Femur (tissue), 1 donor: Measurements from ENCODE around the gene OR10A6.

Experiments used
- DNase-seq: peaks from one replicate; pipeline ENCODE4 v3.0.0-alpha.2; 2017

The OR10A6 gene, protein sequence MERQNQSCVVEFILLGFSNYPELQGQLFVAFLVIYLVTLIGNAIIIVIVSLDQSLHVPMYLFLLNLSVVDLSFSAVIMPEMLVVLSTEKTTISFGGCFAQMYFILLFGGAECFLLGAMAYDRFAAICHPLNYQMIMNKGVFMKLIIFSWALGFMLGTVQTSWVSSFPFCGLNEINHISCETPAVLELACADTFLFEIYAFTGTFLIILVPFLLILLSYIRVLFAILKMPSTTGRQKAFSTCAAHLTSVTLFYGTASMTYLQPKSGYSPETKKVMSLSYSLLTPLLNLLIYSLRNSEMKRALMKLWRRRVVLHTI

DNA sequence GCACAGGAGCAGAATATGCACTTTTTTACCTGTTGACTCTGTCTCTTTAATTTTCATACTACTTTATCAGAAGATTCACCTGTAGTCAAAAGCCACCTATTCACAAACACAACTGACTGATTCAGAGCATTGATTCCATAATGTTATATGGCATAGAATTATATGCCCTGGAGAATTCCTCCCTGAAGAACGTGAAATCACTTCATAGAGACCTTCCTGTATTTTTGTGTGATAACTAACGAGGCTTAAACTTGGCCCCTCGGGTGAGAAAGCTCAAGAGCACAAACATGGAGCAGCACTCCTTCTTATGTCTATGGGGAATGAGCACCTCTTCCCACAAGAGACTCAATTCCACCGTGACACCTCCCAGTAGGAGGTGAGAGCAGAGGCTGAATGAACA lies at the start of gene OR10A6:
Gene OR10A6 (minus strand): TSS at position 101 of the 400 bp plus-strand sequence. CDS start 2,606 bp downstream, outside the sequence.
- no peak for DNase-seq

DNA sequence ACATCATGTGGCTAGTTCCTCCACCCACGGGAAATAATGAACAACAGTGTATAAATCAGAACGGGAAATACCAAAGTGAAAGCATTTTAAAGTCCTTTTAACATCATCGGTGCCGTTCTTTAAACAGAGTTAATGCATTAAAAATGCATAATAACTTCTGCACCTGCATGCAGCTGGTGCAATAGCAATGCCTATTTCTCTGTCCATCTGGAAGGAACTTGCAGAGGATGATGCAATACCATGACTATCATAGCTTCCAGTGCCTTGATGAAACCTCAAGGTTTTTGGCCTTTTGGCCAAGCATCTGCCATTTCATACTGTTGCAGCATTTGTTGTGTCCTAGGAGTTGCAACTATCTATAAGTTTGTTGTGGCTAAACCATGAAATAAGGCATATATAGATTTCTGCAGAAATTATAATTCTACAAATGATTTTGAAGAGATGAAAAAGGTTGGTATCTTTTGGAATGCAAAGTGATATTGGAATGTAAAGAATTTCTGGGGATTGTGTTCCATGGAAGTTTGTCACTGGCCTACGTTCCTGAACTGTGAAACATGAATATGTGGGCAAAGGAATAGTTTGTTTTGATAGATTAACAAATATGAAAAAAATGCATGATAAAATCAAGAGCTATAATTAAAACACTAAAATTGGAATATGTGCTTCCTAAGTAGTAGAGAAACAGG lies 46.3 kb upstream of the OR10A6 start:
- DNase-seq, result no peak

DNA sequence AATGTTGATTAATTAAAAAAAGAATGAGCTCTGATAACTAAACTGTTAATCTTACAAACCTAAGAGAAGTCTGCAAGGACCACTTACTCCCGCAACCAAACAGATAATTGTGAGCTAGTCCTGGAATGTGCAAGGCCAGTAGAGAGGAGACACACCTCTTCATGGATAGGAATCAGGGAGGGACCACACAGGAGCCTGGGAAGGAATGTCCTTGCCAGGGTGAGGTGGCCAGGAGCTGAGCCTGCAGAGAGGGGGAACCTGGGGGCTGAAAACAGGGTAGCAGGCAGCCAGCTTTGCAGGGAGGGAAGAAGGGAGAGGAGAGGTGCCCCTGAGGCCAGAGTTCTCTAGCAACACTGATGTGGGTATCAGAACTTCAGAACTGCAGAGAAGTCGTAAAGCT lies 43.6 kb upstream of the OR10A6 start:
- DNase-seq, result no peak

DNA sequence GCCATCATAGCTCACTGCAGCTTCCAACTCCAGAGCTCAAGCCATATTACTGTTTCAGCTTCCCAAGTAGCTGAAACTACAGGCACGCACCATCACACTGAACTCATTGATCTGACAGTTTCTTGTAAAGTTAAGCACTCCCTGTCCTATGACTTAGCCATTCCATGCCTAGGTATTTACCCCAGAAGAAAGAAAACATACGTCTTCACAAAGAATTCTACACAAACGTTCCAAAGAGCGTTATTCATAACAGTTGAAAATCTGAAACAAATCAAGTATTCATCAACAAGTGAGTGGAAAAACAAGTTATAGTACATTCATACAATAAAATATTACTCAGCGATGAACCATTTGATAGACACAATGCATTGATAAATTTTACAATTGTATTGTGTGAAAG lies 41.9 kb upstream of the OR10A6 start:
- no peak for DNase-seq

DNA sequence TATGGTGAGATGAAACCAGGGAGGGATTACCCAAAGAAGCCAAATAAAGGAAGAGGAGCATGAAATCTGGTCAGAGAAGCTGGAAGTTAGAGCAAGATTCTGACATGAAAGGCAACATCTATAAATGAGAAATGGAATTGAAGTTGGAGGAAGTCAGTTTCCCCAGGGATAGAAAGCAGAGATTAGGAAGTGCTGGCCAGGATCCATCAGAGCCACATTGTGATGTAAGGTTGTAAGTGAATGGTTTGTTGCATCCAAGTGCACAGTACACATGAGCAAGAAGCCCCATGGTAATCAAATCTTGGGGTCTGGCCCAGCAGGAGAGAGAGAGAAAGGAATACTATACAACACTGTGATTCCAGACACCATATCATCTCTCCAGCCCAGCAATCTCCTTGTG lies 40.8 kb upstream of the OR10A6 start:
- no peak for DNase-seq

DNA sequence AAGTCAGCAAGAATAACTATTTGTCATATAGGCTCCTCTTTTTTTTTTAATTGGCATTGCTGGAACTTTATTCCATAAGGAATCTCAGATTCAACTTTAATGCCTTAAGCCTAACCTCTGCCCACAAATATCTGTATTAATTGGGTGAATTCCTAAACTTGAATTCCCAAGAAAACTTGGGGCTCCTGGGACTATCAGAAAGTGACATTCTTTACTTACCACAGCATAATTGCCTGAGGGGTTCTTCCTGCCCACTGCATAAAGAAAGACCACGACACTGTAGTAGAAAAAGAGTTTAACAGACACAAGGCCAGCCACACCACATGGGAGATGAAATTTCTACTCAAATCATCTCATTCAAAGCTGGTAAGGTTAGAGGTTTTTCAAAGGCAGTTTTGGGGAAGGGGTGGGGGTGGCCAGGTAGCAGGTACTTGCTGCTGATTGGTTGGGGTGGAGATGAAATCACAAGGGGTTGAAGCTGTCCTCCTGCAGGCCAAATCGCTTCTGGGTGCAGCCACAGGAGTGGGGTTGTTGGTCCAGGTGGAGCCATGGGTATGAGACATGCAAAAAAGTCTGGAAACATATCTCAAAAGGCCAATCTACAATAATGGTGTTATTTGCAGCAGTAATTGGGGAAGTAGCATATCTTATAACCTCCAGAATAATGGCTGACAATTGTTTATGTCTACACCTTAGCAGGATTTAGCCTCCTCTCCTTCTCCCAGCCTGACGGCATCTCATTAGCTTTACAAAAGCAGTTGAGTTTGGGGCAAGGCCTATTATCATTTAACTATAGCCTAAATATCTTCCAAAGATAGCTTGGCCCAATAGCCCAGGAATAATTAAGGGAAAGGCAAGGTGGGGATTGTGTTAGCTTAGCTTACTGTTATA lies 38.9 kb upstream of the OR10A6 start:
- no peak for DNase-seq

DNA sequence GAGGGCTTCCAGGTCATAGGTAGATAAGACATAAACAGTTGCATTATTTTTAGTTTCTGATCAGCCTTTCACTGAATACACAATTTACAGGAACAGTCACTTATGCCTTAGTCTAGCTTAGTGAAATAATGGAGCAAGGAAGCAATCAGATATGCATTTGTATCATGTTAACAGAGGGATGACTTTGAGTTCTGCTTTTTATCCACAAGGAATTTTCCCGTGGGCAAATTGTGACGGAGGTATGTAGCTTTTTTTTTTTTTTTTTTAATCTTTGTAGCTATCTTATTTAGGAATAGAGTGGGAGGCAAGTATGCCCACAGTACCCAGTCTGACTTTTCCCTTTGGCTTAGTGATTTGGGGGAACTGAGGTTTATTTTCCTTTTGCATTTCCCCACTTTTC lies 37.6 kb upstream of the OR10A6 start:
- DNase-seq, result no peak

DNA sequence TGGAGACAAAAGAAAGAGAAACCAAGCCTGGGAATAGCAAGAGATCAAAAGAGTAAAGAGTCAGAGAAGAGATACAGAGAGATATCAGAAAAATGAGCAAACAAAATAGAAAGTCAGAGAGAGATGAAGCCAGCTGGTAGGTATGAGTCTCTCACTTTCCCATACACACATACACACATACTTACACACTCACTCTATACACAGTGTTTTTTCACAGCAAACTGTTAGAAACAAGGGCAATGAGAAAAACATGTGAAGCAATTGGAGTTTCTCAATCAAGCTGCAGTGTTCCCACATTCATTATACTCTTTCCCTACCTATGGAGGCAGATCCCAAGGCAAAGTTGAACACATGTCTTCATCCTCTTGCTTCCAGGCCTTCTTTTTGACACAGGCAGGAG lies 36.8 kb upstream of the OR10A6 start:
- DNase-seq, result no peak

DNA sequence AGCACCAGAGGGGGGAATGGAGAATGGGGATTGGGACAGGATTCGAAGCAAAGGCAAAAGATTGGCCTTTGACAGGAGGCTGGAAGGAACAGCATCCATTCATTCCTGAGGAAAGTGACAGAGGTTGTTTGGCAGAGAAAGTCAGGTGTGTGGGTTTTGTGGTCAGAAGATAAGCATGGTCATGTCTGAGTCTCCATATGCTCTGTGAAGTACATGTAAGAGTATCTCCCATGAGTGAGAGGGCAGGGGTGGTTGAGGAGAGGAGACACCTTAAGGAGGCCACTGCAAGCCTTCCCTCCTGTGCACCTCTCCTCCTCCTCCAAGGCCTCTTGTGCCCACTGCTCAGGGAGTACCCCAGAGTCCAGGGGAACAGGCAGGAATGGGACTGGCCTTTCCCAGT lies 36.0 kb upstream of the OR10A6 start:
- DNase-seq, result no peak

DNA sequence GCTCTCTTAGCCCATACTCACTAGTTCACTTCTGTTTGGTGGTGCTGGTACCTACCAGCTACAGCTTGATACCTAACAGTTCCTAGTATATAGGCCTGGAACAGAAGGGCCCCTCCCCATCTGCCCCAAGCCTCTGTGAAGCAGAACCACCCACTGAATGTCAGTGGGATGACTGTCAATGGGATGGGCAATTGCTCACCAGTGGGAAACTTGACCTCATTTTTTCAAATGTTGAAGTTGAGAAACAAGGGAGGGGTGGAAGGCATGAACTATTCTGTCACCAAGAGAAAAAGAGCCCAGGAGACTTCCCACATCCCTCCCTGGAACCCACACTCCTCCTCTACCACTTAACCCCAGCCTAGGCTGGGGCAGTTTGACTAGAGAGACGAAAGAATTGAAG lies 34.3 kb upstream of the OR10A6 start, which contains the start of gene NLRP10:
Gene NLRP10 (minus strand): TSS at position 62 of the 400 bp plus-strand sequence. CDS start 1,952 bp downstream, outside the sequence.
- DNase-seq, result no peak

DNA sequence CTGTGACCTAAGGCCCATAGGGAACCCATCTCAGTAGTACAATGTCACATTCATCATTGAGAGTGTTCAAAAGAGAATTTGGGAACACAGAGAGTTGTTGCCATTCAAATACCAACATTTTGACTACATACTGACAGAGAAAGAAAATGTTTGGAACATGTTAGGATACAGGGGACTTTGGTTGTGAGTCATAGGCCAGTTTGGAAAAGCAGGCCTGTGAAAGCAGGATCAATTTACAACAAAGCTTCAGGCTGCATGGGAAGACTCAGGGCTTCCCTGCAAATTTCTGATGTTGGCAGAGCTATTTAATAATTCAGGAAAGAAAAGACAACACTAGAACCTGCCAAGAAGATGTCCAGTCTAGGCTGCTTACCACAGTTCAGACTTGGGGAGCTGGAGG lies 33.8 kb upstream of the OR10A6 start:
- no peak for DNase-seq

DNA sequence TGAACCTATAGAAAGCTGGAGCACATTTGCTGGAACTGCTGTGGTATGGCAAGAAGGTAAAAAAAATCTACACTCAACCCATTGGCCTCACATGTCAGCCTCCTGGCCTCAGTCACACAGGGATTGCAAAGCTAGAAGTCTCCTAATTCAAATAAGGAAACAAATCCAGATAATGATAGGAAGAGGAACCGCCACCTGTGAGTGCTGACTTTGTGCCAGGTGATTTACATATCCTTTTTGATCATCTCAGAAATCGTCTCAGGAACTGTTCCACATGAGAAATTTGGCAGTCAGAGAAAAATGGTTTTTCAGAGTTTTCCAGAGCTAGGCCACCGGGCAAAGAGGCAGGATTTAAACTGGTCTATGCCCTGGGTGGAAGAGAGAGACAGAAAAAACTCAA lies 33.2 kb upstream of the OR10A6 start:
- DNase-seq, result no peak

DNA sequence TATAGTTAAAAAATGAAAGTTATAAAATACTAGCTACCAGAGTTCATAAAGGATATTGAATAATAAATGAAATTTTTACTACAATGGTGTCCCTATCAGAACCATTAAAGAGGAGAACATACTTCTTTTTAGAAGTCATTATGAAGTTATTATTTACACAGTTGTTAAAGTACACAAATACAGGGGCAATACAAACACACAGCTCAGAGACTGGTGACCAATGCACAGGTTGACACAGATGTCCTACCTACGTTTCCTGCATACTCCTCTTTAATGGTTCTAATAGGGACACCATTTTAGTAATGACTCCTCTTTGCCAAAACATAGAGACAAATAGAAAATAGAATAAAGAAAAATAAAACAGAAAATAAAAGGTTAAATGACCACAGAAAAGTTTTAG lies 24.1 kb upstream of the OR10A6 start:
- DNase-seq, result no peak

DNA sequence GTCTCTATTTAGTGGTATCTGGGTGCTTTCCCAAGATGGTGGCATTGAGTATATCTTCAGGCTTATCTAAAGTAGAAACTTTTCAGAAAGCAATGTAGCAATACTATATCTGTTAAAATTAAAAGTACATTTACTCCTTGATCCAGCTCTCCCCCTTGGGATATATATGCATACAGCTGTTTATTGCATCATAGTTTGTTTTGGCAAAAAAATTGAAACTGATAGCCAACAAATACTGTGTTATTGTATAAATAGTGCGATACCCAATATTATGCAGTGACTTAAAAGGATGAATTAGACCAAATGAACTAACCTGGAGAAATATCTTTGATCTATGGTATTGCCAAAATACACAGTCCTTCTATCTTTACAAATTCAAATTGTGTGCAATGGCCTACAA lies 18.9 kb upstream of the OR10A6 start:
- no peak for DNase-seq

DNA sequence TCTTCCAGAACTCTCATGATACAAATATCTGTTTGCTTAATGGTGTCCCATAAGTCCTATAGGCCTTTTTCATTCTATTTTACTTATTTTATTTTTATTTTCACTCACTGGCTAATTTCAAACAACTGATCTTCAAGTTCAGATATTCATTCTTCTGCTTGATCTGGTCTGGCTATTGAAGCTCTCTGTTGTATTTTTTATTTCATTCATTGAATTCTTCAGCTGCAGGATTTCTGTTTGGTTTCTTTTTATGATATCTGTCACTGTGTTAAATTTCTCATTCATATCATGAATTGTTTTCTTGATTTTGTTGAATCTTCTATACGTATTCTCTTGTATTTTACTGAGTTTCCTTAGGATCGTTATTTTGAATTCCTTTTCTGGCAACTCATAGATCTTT lies 13.1 kb upstream of the OR10A6 start:
- DNase-seq, result no peak

DNA sequence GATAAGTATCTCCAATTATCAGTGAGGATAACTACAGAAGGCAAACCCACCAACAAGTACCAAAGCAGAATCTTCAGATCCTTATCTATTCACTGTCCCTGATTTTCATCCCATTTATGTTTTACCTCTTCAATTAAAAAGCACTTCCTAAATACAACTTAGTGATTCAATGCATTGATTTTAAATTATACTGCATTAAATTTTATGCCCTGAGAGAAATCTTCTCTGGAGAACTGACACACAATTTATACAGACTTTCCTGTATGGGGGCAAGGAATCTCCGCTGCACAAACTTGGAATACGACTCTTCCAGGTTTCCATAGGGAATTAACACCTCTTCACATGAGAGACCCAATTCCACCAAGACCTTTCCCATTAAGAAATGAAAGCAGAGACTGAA lies 10.5 kb upstream of the OR10A6 start, which contains the start of gene OR10A3:
Gene OR10A3 (minus strand): TSS at position 101 of the 400 bp plus-strand sequence. CDS start 2,188 bp downstream, outside the sequence.
- DNase-seq, result no peak

DNA sequence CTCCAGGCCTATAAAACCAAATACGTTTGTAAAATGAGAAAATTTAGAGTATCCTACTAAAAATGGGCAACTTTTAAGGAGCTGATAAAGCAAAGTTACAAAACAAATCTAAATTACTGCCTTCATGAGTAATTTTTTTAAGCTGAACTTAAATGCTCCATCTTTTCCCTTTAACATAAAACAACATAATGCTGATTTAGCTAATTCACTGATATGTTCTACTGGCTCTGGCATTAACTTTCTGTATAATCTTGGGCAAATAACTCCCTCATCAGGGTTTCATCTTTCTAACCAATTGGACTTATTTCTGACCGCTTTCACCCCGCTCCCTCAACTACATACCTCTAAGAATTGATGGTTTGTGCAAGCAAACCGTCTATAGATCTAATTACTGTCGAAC lies 10.1 kb upstream of the OR10A6 start:
- DNase-seq, result no peak

DNA sequence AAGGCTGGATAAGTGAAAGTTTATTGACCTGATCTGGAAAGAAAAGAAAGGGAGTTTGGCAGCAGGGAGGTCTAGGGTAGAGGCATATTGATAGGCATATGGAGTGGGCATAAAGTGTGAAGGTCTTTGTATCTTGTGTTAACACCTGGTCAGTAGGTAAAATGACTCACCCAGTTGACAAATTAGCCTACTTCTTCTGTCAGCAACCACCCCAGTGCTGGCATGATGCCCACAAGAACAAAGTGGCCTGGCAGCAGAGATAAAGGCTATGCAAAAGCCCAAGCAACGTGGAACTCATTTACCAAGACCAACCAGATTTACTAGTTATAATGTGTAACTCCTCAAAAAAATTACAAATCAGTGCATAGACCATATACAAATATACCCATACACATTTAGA lies 5.5 kb upstream of the OR10A6 start:
- no peak for DNase-seq

DNA sequence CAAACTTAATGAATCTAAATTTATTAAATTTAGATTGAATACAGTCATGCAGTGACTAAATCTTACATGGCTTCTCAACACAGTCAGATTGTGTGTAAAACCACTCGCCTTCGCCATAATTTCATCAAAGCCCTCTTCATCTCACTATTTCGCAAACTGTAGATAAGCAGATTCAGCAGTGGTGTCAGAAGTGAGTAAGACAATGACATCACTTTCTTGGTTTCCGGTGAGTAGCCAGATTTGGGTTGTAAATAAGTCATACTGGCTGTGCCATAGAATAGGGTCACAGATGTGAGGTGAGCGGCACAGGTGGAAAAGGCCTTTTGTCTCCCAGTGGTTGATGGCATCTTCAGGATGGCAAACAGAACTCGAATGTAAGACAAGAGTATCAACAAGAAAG lies 3.4 kb downstream of the OR10A6 start:
- DNase-seq, result no peak

DNA sequence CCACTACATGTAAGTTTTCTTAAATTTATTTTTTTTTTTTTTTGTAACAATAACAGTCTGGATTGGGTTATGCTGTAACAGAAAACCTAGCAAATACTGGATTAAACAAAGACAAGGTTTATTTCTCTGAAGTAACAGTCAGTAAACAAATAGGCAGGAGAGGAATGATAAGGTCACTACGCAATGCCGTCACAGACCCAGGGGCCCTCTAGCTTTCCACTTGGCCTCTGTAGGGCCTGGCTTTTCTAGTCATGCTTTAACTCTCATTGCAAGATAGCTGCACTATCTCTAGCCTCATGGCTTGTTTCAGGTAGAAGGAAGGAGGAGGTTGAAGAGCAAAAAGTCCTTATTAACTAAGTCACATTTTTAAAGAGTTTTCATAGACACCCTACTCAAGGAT lies 6.5 kb downstream of the OR10A6 start:
- no peak for DNase-seq

DNA sequence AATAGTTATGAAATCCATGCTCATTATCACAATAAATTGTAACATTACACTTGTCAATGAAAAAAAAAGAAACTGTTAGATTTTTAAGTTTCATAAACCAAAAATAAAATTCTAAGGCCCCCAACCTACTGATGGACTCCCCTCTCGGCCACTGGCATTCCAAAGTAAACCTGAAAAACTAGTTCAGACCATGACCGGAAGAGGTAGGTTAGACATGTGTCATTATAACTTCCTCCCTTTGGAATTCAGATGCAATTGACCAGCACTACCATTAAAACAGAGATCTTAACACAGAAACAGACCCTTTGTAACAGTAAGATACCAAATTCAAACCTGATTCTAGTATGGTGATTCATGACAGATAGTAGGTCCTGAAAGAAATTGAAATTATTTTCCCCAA lies 12.9 kb downstream of the OR10A6 start:
- DNase-seq, result no peak

DNA sequence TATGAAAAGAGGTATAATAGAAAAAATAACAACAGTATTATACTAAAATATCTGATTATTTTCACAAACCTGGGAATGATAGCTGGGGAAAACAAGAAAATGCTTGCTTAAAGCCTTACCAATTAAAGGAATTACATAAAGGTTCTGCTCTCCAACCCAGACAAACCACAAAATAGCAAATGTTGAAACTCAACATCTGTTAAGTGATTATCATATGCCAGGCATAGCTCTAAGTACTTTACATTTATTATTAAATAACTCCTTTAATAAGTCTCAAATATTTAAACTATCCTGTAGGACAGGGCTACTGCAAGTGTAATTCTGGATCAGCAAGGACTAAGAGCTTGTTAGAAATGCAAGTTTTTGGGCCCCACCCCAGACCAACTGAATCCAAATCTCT lies 20.1 kb downstream of the OR10A6 start:
- DNase-seq, result no peak

DNA sequence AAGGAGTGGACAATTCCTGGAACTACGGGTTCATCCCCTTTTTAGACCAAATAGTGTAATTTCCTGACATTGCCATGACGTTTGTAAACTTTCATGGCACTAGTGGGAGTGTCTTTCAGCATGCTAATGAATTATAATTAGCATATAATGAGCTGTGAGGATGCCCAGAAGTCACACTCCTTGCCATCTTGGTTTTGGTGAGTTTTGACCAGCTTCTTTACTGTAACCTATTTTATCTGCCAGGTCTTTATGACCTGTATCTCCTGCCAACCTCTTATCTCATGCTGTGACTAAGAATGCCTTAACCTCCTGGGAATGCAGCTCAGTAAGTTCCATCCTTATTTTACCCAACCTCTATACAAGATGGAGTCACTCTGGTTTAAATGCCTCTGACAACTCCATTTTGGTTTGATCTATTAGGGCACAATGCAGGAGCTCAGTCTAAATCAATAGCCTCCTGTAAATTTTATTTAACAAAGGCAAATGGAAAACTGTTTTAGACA lies 20.7 kb downstream of the OR10A6 start:
- no peak for DNase-seq
